ENCODE results near the gene AKR1E2. TPM values are rescaled to one million over a fixed set of nuclear protein-coding genes. Genes with fewer than 3 reads are reported as not detected.

AKR1E2 gene
- polyA plus RNA-seq, 3 donors: 5.2 to 11.3 (median 7.3) TPM

GRCh38 chr10:4889959-4890358 lies 64.0 kb downstream of the AKR1E2 start:
- no peak for DNase-seq (ENCODE audit: low read depth in 3 of 3, low spot score in 2 of 3)

- DNase-seq (ENCODE audit: low read depth in 3 of 3, low spot score in 2 of 3): no peak
Measured at GRCh38 chr10:4892681-4893080, 66.7 kb downstream of the AKR1E2 start.

GRCh38 chr10:4894335-4894734 lies 68.3 kb downstream of the AKR1E2 start:
- no peak for DNase-seq (ENCODE audit: low read depth in 3 of 3, low spot score in 2 of 3)

Other genes with a start within 250 kb of the AKR1E2 start
- 10 to 100 TPM; 10.0 to 11.2 (median 10.1) TPM for gene AKR1C1, start 137.2 kb downstream of the AKR1E2 start, polyA plus RNA-seq (ENCODE audit: insufficient read length in 3 of 3)
- gene AKR1C2, start 177.7 kb downstream of the AKR1E2 start, polyA plus RNA-seq (ENCODE audit: insufficient read length in 3 of 3): 10 to 100 TPM in 1 of 3 donors, 1 to 10 TPM in 2; 7.9 to 10.2 (median 8.6) TPM